Measurements from ENCODE around the gene SLC7A10. TPM values are rescaled to one million over a fixed set of nuclear protein-coding genes. Genes with fewer than 3 reads are reported as not detected.

Gene SLC7A10
- total and polyA plus RNA-seq, 2 donors from 2014 or later, result 0.41 TPM; not detected in 1

- H3K9ac ChIP-seq (ENCODE audit: low read length in 3 of 3), result no peak overlapping the region
- FAIRE-seq (no peak), DNase-seq (peak in 1 of 5 donors; percentile 59)
- peaks cover 0 to 2% (median 1%) of the 10 kb centered on the region in 3 donors for H3K9me3 ChIP-seq (ENCODE audit: control insufficient read depth in 2 of 3, insufficient read depth in 1 of 3, low read length in 3 of 3)
- TF ChIP-seq, protein P1, sequence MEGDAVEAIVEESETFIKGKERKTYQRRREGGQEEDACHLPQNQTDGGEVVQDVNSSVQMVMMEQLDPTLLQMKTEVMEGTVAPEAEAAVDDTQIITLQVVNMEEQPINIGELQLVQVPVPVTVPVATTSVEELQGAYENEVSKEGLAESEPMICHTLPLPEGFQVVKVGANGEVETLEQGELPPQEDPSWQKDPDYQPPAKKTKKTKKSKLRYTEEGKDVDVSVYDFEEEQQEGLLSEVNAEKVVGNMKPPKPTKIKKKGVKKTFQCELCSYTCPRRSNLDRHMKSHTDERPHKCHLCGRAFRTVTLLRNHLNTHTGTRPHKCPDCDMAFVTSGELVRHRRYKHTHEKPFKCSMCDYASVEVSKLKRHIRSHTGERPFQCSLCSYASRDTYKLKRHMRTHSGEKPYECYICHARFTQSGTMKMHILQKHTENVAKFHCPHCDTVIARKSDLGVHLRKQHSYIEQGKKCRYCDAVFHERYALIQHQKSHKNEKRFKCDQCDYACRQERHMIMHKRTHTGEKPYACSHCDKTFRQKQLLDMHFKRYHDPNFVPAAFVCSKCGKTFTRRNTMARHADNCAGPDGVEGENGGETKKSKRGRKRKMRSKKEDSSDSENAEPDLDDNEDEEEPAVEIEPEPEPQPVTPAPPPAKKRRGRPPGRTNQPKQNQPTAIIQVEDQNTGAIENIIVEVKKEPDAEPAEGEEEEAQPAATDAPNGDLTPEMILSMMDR (IDR thresholded peaks at IDR 0.05; ENCODE audit: borderline replicate concordance, extremely low read depth, insufficient read depth), result no peak
- peaks cover 0 to 2% (median 0%) of the 10 kb centered on the region in 3 donors for H3K36me3 ChIP-seq (ENCODE audit: control insufficient read depth in 2 of 3, insufficient read depth in 3 of 3, low read length in 3 of 3)
- no peak overlapping the region for H3K4me3 ChIP-seq (ENCODE audit: low read length in 3 of 3)
- H3K4me1 ChIP-seq (ENCODE audit: control insufficient read depth in 2 of 3, insufficient read depth in 2 of 3, low read depth in 1 of 3, low read length in 3 of 3), result no peaks in the 10 kb centered on the region
- H3K27ac ChIP-seq (ENCODE audit: low read depth in 2 of 2, low read length in 2 of 2), result no peak overlapping the region
- intact Hi-C loops (cut with DNase I), result no loop called here
- H3K27me3 ChIP-seq (ENCODE audit: control insufficient read depth, insufficient read depth, low read length), result peaks cover 2% of the 10 kb centered on the region
Observed at GRCh38 chr19:33251076-33251475, 25.4 kb upstream of the SLC7A10 start.

- intact Hi-C loops (cut with DNase I), result no loop called here
- H3K9ac ChIP-seq (ENCODE audit: low read length in 3 of 3), result no peak overlapping the region
- H3K9me3 ChIP-seq (ENCODE audit: control insufficient read depth in 2 of 3, insufficient read depth in 1 of 3, low read length in 3 of 3), result peaks cover 0 to 7% (median 2%) of the 10 kb centered on the region in 3 donors
- H3K27ac ChIP-seq (ENCODE audit: low read depth in 2 of 2, low read length in 2 of 2), result no peak overlapping the region
- H3K4me1 ChIP-seq (ENCODE audit: control insufficient read depth in 2 of 3, insufficient read depth in 2 of 3, low read depth in 1 of 3, low read length in 3 of 3), result no peaks in the 10 kb centered on the region
- TF ChIP-seq, protein P1 (IDR thresholded peaks at IDR 0.05; ENCODE audit: borderline replicate concordance, extremely low read depth, insufficient read depth), result no peak
- H3K4me3 ChIP-seq (ENCODE audit: low read length in 3 of 3), result no peak overlapping the region
- FAIRE-seq, result no peak
- H3K27me3 ChIP-seq (ENCODE audit: control insufficient read depth, insufficient read depth, low read length), result peaks cover 2% of the 10 kb centered on the region
- DNase-seq, result no peak
- H3K36me3 ChIP-seq (ENCODE audit: control insufficient read depth in 2 of 3, insufficient read depth in 3 of 3, low read length in 3 of 3), result peaks cover 0 to 2% (median 0%) of the 10 kb centered on the region in 3 donors
Observed at GRCh38 chr19:33250500-33250899, 24.9 kb upstream of the SLC7A10 start.

- Histone ChIP-seq H3K27me3 (ENCODE audit: control insufficient read depth, insufficient read depth, low read length) (peaks cover 2% of the 10 kb centered on the region), H3K9ac (ENCODE audit: low read length in 3 of 3) (no peak overlapping the region), H3K27ac (ENCODE audit: low read depth in 2 of 2, low read length in 2 of 2) (no peak overlapping the region), H3K36me3 (ENCODE audit: control insufficient read depth in 2 of 3, insufficient read depth in 3 of 3, low read length in 3 of 3) (peaks cover 0 to 2% (median 0%) of the 10 kb centered on the region in 3 donors), H3K9me3 (ENCODE audit: control insufficient read depth in 2 of 3, insufficient read depth in 1 of 3, low read length in 3 of 3) (peaks cover 0 to 7% (median 2%) of the 10 kb centered on the region in 3 donors), H3K4me3 (ENCODE audit: low read length in 3 of 3) (peak overlapping the region in 1 of 3 donors; percentile 47), H3K4me1 (ENCODE audit: control insufficient read depth in 2 of 3, insufficient read depth in 2 of 3, low read depth in 1 of 3, low read length in 3 of 3) (no peaks in the 10 kb centered on the region)
- intact Hi-C loops (cut with DNase I), result no loop called here
- TF ChIP-seq, protein P1 (IDR thresholded peaks at IDR 0.05; ENCODE audit: borderline replicate concordance, extremely low read depth, insufficient read depth), result no peak
- FAIRE-seq (no peak), DNase-seq (peak in 1 of 5 donors; percentile 15)
Observed at GRCh38 chr19:33249740-33250366, 24.2 kb upstream of the SLC7A10 start.
